ENCODE data around the gene TAF11L10. TPM values are rescaled to one million over a fixed set of nuclear protein-coding genes. Genes with fewer than 3 reads are reported as not detected.
A peak's percentile ranks its signal among the peaks of the same experiment; 100 is the strongest.
"Not testable (repeated sequence)": the region's sequence is repeated elsewhere in the genome, so short reads cannot be mapped to it uniquely, and the experiment has no call there.

The TAF11L10 gene
- not detected for total RNA-seq (2021; fragmentation: NEBNext Ultra II Directional; extraction: Animal tissue kit (Norgen Biotek cat#: 25700))
- long read RNA-seq, result 0 reads

DNA sequence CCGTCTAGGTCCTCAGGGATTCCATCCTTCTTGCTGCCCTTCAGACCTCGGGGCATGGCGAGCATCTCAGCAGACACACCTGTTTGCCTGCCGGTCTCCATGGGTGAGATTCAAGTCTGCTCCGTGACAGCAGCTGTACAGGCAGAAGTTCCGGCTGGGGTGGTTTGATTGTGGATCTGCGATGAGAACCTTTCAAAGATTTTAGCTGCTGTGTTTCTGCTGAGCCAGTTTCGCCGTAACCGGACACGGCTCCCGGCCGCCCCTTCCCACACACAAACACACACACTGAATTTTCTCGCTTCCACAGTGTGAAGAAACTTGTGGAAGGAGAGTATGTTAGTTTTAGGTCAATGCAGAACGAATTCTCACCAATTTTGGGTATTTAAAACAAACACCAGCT lies at the start of gene TAF11L10:
TSS of gene TAF11L10 (minus strand) at position 101 of the 400 bp plus-strand sequence.
- H3K4me1 Mint-ChIP-seq (ENCODE audit: low read depth); H3K27me3 Mint-ChIP-seq (ENCODE audit: insufficient read depth); H3K27ac Mint-ChIP-seq; H3K4me3 Mint-ChIP-seq; H3K9me3 Mint-ChIP-seq; H3K36me3 Mint-ChIP-seq (ENCODE audit: low read depth); DNase-seq: not testable (repeated sequence)

DNA sequence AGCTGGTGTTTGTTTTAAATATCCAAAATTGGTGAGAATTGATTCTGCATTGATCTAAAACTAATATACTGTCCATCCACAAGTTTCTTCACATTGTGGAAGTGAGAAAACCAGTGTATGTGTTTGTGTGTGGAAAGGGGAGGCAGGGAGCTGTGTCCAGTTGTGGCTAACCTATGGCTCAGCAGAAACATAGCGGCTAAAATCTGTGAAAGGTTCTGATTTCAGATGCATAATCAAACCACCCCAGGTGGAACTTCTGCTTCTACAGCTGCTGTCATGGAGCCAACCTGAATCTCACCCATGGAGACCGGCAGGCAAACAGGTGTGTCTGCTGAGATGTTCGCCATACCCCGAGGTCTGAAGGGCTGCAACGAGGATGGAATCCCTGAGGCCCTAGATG lies 36.5 kb upstream of the TAF11L10 start, which contains the start of gene TAF11L14:
TSS of gene TAF11L14 (plus strand) at position 301 of the 400 bp plus-strand sequence.
- Mint-ChIP-seq H3K27me3 (ENCODE audit: insufficient read depth) (no peaks in the 10 kb centered on the region), H3K4me1 (ENCODE audit: low read depth) (no peaks in the 10 kb centered on the region), H3K36me3 (ENCODE audit: low read depth) (no peaks in the 10 kb centered on the region), H3K4me3 (no peak within 1 kb of the TSS), H3K9me3 (no peaks in the 10 kb centered on the region; the same call in 1 of the 2 replicates), H3K27ac (no peak within 1 kb of the TSS)
- TF ChIP-seq, protein P1, sequence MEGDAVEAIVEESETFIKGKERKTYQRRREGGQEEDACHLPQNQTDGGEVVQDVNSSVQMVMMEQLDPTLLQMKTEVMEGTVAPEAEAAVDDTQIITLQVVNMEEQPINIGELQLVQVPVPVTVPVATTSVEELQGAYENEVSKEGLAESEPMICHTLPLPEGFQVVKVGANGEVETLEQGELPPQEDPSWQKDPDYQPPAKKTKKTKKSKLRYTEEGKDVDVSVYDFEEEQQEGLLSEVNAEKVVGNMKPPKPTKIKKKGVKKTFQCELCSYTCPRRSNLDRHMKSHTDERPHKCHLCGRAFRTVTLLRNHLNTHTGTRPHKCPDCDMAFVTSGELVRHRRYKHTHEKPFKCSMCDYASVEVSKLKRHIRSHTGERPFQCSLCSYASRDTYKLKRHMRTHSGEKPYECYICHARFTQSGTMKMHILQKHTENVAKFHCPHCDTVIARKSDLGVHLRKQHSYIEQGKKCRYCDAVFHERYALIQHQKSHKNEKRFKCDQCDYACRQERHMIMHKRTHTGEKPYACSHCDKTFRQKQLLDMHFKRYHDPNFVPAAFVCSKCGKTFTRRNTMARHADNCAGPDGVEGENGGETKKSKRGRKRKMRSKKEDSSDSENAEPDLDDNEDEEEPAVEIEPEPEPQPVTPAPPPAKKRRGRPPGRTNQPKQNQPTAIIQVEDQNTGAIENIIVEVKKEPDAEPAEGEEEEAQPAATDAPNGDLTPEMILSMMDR (IDR thresholded peaks at IDR 0.05), result no peak
- no peak for DNase-seq

DNA sequence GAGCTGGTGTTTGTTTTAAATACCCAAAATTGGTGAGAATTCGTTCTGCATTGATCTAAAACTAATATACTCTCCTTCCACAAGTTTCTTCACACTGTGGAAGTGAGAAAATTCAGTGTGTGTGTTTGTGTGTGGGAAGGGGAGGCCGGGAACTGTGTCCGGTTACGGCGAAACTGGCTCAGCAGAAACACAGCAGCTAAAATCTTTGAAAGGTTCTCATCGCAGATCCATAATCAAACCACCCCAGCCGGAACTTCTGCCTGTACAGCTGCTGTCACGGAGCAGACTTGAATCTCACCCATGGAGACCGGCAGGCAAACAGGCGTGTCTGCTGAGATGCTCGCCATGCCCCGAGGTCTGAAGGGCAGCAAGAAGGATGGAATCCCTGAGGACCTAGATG lies 34.2 kb upstream of the TAF11L10 start, which contains the start of gene TAF11L13:
TSS of gene TAF11L13 (plus strand) at position 301 of the 400 bp plus-strand sequence.
- not testable (repeated sequence) for H3K27me3 Mint-ChIP-seq (ENCODE audit: insufficient read depth); H3K27ac Mint-ChIP-seq; H3K9me3 Mint-ChIP-seq; H3K4me1 Mint-ChIP-seq (ENCODE audit: low read depth); H3K36me3 Mint-ChIP-seq (ENCODE audit: low read depth); DNase-seq; H3K4me3 Mint-ChIP-seq

DNA sequence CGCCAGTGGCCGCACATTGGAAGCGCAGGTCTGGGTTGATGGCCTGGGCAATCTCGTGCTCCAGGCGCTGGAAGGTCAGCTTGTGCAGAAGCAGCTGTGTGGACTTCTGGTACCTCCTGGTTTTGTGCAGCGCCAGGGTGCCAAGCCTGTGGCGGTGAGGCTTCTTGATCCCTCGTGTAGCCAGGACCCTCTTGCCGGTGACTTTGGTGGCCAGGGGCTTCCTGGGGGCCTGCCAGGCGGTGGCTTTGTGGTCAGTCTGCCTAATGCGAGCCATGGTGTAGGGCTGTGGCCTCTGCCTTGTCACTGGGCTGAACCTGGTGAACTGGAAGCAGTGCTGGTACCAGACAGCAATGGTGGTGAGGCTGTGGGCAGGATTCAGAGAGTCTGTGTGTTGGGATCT lies 28.1 kb upstream of the TAF11L10 start:
- Mint-ChIP-seq H3K4me1 (ENCODE audit: low read depth) (no peaks in the 10 kb centered on the region), H3K27ac (no peak overlapping the region), H3K36me3 (ENCODE audit: low read depth) (no peaks in the 10 kb centered on the region), H3K27me3 (ENCODE audit: insufficient read depth) (no peaks in the 10 kb centered on the region), H3K9me3 (no peaks in the 10 kb centered on the region), H3K4me3 (no peak overlapping the region)
- TF ChIP-seq, protein P1 (IDR thresholded peaks at IDR 0.05), result no peak
- DNase-seq, result no peak

DNA sequence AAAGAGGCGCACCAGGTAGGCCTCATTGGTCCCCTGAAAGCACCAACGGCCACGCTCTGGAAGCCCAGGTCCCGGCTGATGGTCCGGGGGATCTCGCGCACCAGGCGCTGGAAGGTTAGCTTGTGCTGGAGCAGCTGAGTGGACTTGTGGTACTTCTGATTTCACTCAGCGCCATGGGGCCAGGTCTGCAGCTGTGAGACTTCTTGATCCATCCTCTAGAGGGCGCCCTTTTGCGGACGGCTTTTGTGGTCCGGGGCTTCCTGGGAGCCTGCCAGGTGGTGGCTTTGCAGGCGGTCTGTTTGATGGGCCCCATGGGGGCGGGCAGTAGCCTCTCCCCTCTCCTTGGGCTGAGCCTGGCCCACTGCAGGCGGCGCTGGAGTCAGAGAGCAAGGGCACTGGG lies 23.0 kb upstream of the TAF11L10 start:
- Mint-ChIP-seq H3K4me1 (ENCODE audit: low read depth) (no peaks in the 10 kb centered on the region), H3K36me3 (ENCODE audit: low read depth) (no peaks in the 10 kb centered on the region), H3K4me3 (no peak overlapping the region)

DNA sequence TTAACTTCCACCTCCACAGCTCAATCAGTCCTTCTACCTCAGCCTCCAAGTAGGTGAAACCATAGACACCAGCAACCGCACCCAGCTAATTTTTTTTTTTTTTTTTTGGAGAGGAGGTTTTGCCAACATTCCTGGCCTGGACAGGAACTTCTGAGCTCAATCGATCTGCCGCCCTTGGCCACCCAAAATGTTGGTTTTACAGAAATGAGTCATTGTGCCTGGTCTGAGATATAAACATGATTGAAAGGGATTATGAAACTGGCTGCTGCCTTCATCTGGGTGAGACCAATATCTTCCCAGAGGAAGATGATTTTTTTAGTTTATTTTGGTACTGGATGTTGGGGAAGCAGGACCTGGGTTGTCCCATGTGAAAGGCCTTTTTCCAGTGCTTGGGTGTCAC lies 21.7 kb upstream of the TAF11L10 start:
- Mint-ChIP-seq H3K4me3 (no peak overlapping the region), H3K27ac (no peak overlapping the region), H3K27me3 (ENCODE audit: insufficient read depth) (no peaks in the 10 kb centered on the region; the same call in 1 of the 2 replicates), H3K36me3 (ENCODE audit: low read depth) (no peaks in the 10 kb centered on the region), H3K4me1 (ENCODE audit: low read depth) (no peaks in the 10 kb centered on the region), H3K9me3 (no peaks in the 10 kb centered on the region)
- TF ChIP-seq, protein P1 (IDR thresholded peaks at IDR 0.05), result no peak
- DNase-seq, result no peak

More for the DNA sequence above, 23.0 kb upstream of the TAF11L10 start:
- Mint-ChIP-seq H3K27ac (no peak overlapping the region), H3K9me3 (no peaks in the 10 kb centered on the region), H3K27me3 (ENCODE audit: insufficient read depth) (no peaks in the 10 kb centered on the region; the same call in 1 of the 2 replicates)
- TF ChIP-seq, protein P1 (IDR thresholded peaks at IDR 0.05), result peak; percentile 31; the same call in 1 of the 2 replicates
- no peak for DNase-seq
